Urothelium cell line (cell line): Measurements from ENCODE around the gene LRRC4B.
A peak's percentile ranks its signal among the peaks of the same experiment; 100 is the strongest.

Experiments used
- DNase-seq: peaks from one replicate; pipeline ENCODE4 v3.0.0; 2011; ENCODE audit warnings: low spot score, mixed read lengths
- FAIRE-seq: peaks from 2 replicates; lab custom pipeline; 2011; peaks lifted over from hg19 to GRCh38; lab: Jason Lieb, UNC

The LRRC4B gene

DNA sequence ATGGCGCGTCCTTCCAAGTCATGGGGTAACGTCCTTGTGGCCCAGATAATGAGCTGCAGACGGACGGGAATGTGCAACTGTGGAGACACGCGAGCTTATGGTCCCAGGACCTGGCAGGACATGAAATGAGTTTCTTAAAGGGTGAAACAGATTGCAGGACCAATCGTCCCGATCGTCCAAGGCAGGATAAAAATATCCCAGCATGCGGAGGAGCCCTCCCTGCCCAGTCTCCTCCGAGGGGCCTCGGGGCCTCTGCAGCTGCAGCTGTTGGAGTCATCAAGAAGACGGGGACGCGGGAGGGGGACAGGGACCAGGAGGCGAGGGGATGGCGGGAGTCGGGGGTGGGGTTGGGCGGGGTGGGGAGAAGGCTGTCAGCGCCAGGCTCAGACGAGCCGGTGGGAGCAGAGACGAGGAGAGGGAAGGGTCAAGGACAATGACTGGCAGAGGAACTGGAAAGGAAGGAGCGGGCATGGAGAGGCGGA is 77.2 kb downstream of the LRRC4B start:
- no peak for DNase-seq

DNA sequence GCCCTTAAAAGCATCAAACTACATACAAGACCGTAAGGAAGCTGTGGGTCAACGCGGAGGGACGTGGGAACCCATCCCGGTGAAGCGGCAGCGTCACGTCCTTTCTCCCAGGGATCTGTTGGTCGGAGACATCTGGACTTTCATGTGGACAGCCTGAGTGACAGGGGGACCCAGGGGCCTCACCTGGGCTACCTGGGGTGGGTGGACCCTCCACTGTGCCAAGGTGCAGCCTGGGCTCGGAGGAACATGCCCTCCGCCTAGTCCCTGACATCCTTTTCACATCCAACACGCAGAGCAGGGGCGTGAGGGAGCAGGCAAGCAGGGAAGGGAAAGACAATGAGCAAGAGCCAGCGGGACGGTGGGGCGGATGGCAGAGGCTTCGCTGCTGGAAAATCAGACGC is 77.8 kb downstream of the LRRC4B start:
- DNase-seq (no peak), FAIRE-seq (no peak)

More for the DNA sequence above, 77.2 kb downstream of the LRRC4B start:
- no peak for FAIRE-seq

DNA sequence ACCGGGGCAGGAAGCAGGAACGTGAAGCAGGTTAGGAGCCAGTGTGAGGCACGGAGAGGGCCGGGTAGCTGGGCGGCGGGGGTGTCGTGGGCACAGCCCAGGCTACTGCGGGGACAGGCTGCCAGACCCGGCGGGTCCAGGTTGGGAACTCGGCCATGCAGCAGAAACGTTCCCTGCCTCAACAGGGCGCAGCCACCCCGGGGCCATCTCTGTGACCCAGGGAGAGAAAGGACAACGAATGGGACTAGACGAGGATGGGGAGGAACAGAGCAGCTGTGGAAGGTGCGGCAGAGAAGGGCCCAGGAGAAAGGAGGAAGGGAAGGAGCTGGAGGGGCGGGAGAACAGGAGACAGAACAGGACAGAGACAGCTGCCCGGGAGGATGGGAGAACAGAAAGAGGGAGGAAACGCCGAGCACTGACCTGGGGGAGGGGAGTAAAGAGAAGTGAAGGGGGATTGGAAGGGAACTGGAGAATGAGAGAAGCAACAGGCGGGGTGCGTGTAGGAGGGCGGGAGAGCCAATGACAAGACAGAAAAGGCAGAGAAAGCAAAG is 78.7 kb downstream of the LRRC4B start:
- FAIRE-seq (no peak), DNase-seq (no peak)

DNA sequence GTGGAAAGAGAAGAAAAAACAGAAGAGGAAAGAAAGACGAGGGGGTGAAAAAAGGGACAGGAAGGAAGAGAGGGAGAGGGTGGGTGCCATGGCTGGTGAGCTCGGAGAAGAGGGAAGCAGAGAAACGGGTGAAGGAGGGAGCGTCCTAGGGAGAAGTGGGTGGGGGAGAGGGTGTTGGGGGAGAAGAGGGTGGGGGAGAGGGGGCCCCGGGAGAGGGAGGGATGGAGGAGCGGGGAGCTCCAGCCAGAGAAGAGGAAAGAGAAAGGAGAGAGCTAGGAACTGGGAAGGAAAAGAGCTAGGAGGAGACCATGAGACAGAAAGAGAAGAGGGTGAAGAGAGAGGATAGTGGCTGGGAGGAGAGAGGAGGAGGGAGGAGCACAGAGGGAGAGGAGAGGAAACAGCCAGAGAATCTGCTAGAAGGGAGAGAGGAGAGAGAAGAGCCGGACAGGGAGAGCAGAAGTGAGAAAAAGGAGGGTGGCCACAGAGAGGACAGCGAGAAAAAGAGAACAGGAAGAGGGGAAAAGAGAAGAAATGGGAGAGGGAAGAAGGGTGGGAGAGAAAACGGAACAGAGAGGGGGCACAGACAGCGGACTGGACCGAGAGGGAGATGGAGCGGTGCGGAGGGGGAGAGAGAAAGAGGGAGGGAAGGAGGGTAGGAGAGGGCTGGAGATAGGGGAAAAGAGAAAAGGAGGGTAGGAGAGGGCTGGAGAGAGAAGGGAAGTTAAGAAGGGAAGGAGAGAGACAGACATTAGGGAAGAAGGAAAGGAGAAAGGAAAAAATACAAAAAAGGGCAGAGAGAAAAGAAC is 79.6 kb downstream of the LRRC4B start:
- FAIRE-seq (no peak), DNase-seq (no peak)

DNA sequence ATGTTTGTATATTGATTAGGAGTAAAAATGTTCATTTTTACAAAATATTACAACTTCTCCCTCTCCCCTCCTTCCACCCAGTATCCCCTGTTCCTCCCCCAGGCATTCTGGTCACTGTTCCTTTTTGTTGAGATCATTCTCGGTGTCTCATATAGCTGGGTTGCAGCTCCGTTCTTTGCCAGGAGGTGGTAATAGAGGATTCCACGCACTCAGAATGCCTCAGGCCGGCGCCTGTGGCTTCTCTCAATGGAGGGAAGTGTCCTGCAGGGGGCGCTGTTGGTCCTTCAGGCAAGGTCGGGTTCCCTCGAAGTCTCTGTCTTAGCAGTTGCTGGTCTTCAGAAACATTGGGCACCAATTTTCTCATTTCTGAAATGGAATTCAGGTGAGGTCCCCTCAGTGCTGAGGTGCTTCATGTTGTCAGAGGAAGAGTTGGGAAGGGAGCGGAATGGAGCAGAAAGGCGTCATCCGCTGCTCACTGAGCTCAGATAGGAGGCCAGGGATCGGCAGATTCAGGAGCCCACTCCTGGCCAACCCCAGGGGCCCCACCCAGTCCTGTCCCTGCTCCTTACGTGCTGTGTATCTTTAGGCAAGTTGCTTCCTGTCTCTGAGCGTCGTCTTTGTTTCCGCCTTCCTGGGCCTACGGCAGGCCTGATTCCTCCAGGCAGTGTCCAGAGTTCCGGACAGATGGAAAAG is 81.3 kb downstream of the LRRC4B start:
- no peak for FAIRE-seq

DNA sequence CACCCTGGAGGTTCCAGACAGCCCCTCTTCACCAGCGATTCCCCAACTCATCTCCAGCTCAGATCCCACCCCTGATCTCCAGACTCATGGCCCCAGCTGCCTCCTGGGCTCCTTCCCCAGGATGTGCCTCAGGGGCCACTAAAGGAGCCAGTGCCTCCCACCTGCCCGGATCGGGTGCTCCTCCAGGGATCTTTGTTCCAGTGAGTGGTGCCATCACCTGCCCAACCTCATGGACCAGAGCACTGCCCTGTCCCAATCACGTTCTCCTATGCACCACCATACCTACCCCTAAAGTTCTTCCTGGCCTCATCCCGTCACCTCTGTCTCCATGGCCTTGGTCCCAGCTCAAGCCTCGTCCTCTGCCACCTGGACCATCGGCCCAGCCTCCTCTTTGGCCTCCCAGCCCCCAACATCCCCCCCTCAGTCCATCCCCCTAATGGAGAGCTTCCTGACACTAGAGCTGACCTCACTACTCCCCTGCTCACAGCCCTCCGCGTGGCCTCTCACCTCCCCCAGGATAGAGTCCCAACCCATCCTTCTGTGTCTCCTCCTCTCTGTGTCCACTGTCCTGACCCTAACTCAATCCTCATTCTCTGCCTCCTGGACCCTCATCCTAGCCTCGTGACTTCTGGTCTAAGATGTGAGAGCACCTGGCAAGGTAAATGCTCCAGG is 82.8 kb downstream of the LRRC4B start:
- FAIRE-seq = no peak
- DNase-seq = no peak

More for the DNA sequence above, 81.3 kb downstream of the LRRC4B start:
- DNase-seq = peak; percentile 31

DNA sequence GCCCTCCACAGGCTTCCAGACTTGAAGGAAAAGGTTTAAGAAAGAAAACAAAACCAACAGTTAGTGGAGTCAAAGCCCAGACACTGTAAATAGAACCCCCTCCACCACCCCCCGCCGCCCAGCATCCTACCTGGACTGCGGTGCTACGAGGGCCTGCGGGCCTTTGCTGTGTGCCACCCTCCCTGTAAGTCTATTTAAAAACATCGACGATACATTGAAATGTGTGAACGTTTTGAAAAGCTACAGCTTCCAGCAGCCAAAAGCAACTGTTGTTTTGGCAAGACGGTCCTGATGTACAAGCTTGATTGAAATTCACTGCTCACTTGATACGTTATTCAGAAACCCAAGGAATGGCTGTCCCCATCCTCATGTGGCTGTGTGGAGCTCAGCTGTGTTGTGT is 85.3 kb downstream of the LRRC4B start:
- DNase-seq = no peak
- FAIRE-seq = no peak

DNA sequence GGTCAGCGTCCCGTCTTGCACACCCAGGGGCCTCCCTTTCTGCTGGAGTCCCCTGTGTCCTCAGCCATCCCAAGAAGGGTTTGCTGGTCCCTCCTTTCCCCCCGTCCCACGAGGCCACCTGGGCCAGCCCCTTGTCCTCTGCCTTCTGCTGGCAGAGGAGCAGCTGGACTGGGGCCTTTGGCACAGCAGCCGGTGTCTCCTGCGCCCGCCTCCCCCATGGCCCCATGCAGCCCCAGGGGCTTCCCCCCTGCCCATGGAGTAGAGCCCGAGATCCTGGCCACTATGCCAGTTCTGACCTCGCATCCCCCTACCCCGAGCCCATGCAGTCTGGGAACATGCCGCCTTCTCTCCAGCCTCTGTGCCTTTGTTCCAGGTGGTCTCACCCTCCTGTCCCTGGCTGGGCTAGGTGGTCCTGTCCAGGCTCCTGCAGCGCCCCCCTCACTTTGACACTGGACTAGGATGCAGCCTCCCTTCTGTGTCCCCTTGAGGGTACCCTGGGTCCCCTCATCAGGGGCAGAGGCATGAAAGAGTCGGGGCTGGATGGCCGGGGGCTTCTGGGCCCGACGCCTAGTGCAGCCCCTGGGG is 85.9 kb downstream of the LRRC4B start:
- FAIRE-seq (no peak), DNase-seq (no peak)

DNA sequence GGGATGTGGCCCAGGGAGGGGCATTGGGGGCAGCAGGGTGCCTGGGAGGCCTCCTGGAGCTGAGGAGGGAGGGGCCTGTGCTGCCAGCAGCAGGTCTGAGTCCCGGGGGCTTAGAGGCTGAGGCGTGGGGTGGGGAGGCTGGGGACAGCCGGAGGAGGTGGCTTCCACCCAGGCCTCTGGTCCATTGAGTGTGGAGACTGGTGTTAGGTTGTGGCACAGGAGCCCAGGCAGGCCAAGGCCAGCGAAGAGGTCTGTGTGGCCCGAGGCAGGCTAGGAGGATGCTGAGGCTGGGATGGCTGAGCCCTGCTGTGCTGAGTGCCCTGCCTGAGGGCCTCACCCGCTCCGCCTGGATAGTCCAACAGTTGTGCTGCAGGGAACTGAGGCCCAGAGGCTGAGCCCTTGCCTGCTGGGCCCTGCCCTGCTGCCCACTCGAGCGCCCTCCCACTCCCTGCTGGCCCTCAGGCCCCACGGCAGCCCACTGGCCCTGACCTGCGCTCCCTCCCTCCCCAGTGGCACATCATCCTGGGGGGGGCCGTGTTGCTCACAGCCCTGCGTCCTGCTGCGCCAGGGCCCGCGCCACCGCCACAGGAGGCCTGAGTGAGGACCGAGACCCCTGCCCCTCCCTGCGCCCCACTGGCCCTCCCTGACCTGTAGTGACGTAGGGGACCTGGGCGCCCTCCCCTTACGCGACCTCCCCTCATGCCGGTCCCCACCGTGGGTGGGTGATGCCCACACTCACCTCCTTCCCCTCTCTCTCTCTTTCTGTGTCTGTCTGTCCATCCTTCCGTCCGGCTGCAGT is 86.7 kb downstream of the LRRC4B start:
- no peak for FAIRE-seq
- no peak for DNase-seq

DNA sequence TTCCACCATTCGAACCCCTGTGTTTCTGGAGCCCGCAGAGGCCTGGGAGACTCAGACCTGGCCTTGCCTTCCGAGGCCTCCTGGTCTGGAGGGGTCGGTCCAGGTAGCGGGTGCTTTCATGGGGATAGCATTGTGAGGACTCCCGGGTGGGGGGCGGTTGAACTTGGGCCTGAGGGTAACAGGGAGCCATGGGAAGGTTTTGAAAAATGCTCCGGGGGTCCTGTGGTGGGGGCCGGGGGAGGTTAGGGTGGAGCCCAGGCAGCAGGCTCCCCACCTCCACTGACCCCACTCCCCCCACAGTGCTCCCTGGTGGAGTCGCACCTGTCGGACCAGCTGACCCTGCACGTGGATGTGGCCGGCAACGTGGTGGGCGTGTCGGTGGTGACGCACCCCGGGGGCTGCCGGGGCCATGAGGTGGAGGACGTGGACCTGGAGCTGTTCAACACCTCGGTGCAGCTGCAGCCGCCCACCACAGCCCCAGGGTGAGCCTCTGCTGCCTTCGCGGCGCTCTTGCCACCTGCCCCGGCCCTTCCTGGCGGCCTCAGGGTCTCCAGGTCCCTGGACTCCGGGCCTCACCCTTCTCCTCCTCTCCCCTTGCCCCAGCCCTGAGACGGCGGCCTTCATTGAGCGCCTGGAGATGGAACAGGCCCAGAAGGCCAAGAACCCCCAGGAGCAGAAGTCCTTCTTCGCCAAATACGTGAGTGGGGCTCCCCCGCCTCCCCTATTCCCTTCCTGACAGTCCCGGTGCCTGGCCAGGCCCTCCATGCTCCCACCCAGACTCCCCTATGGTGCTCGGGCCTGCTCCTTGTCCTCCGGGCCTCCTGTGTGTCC is 87.7 kb downstream of the LRRC4B start:
- DNase-seq (no peak), FAIRE-seq (no peak)

DNA sequence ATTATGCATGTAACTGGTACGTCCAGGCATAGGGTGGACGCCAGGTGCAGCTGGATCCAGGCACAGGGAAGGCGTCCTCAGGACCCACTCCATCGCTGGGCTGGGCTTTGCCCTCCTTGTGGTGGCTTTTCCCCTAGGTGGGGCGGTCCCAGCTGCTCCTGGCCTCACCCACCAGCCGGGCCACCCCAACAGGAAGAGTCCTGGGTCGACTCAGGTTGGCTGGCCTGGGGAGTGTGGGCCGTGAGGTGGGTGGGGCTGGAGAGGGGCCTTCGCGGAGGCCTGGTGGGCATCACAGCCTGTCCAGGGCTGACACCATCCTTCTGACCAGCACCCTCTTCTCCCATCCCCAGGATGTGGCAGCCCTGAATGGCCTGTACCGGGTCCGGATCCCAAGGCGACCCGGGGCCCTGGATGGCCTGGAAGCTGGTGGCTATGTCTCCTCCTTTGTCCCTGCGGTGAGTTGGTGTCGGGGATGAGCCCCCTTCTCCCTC is 88.4 kb downstream of the LRRC4B start:
- FAIRE-seq = no peak

DNA sequence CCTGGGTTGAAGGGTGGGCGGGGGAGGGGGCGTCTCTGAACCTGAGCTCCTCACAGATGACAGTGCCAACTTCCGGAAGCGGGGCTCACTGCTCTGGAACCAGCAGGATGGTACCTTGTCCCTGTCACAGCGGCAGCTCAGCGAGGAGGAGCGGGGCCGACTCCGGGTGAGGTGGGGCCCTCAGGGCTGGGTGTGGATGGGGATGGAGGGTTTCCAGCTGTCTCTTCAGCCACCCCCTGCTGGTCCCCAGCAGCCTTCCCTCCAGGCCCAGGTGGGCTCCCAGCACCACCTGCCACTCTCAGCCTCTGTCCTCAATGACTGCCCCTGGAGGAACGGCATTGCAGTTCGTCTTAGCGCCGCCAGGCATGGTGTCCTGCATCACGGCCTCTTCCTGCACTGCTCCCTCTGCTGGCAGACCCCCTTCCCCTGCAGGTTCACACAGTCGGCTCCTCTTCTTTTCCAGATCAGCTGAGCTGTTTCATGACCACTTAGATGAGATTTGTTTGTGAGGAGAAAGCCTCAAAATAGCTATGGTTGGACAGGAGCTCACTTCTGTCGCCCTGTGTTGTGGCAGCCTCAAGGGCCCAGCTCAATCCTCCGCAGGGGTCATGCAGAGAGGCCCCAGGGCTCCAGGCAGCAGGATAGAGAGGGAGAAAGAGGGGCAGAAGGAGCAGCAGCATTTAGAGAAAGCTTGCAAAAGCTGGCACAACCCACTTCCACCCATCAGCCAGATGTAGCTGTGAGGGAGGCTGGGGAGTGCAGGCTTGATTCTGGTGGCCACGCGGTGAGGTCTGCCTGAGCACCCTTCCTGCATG is 89.1 kb downstream of the LRRC4B start:
- FAIRE-seq (no peak), DNase-seq (peak; percentile 70)

More for the DNA sequence above, 88.4 kb downstream of the LRRC4B start:
- no peak for DNase-seq

DNA sequence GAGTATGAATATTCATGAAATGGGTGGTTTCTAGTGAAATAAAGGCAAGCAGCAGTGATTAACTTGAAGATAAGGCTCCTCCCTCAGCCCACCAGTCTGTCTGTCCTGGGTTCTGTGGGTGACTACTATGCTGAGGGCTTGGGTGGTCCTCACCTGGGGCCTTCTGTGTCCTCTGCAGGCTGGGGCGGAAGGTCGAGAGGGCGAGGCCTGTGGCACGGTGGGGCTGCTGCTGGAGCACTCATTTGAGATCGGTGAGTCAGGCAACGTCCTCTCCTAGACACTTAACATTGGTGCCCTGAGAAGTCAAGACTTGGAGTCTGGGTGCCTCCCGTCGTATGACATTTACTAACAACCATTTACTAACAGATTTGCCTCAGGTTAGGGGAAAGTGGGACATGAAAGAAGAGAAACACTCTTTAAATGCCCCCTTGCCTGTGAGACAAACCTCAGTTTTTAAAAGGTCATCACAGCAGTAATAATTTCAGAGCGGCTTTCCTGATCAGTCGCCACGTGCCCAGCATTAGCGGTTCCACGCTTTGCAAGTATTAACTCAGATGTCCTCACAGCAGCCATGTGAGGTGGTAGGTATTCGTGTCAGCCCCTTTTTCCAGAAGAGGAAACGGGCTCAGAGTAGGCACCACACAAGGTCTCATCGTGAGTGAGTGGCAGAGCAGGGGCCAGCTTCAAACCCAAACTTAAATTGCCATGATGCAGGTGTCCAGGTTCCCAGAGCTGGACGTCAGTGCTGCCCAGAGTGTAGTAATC is 90.3 kb downstream of the LRRC4B start:
- DNase-seq (no peak), FAIRE-seq (no peak)

DNA sequence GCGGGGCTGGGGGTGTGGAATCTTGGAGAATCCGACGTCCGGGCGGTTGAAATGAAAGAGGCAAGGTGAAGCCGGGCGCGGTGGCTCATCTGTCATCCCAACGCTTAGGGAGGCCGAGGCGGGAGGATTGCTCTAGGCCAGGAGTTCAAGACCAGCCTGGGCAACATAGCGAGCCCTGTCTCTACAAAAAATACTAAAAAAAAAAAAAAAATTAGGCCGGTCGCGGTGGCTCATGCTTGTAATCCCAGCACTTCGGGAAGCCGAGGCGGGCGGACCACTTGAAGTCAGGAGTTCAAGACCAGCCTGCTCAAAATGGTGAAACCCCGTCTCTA is 91.4 kb downstream of the LRRC4B start:
- FAIRE-seq = no peak

DNA sequence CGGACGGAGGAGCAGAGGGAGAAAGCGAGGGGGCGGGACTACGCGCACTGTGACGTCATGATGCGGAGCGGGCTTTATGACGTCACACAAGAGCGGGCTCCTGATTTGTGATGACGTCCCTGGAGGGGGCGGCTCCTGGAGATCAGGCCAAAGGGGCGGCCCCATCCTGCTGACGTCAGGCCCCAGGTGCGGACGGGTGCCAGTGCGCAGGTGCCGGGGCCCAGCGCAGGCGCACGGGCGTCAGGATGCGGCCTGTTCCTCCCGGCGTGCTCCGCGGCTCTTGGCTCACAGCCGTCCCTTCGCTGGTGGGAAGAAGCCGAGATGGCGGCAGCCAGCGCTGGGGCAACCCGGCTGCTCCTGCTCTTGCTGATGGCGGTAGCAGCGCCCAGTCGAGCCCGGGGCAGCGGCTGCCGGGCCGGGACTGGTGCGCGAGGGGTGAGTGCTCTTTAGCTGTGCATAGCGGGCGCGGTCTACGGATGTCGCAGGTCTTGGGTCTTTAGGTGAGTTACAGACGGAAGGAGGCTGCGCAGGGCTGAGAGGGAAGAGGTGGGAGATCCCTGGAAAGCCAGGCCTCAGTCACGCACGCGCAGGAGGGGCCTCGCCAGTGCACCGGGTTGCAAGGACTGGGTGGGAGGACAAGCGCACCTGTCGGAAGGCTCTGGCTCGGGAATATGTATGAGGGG is 91.9 kb downstream of the LRRC4B start, which contains the start of the genes EMC10 and GARIN5A:
Gene EMC10 (plus strand): TSS at position 284 of the 683 bp plus-strand sequence. CDS start 38 bp downstream, at position 322.
Gene GARIN5A (minus strand): TSS at position 625 of the 683 bp plus-strand sequence. CDS start 460 bp downstream, at position 165.
- FAIRE-seq (peak; percentile 61), DNase-seq (peak; percentile 99)

More for the DNA sequence above, 91.4 kb downstream of the LRRC4B start:
- DNase-seq = no peak

DNA sequence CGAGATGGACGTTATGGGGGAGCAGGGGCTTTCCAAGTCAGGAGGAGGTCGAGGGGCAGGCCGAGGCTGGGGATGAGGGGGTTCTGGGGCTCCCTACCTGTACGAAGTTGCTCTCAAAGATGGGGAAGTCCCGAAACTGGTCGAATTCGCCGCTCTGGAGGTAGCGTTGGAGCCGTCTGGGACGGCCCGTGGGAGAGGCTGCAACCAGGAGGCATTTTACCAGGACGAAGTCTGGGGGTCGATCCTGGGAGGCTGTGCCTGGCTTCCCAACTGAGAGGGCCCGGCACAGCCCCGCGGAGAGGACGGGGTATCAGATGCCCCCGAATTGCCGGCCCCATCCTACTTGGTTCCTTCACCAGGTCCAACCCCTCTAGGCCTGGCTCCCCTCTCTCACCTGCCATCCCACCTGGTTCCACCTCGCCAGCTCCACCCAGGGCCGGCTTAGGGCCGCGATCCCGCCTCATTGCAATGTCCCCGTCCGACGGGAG is 92.5 kb downstream of the LRRC4B start:
- no peak for DNase-seq
- no peak for FAIRE-seq
